HepG2 (cell line): ENCODE results near the gene WNK2. TPM values are rescaled to one million over a fixed set of nuclear protein-coding genes. Genes with fewer than 3 reads are reported as not detected.

ENCODE experiments used
- ATAC-seq: fragments of 200-7000 bp; cut with Tn5 transposase; 3 replicates; pipeline ENCODE4 v1.9.1; 2020; ENCODE audit warnings: mild to moderate bottlenecking, moderate library complexity
- BruUV-seq: library from RNA; stranded (reverse); fragments of 400-500 nt; replicated peaks from 2 replicates; lab custom pipeline; 2021; lab: Mats Ljungman, UMichigan
- CTCF ChIA-PET: fragments of 300-600 bp; formaldehyde crosslinking; extraction: SDS; loops from one replicate; lab custom pipeline; 2021; ENCODE audit warnings: low total read pairs, inconsistent platforms, low intra/inter-chr PET ratio; lab: Yijun Ruan, JAX
- POLR2A ChIA-PET: fragments of 350-600 bp; sonication (Branson Sonifier 250); formaldehyde crosslinking; loops from one replicate; lab custom pipeline; 2020; ENCODE audit warnings: antibody characterized with exemption, inconsistent platforms; lab: Yijun Ruan, JAX
- DNase-seq: peaks from one replicate; pipeline ENCODE4 v3.0.0-alpha.2; 2015; ENCODE audit warnings: low spot score
- FAIRE-seq: peaks from 3 replicates; lab custom pipeline; 2011; peaks lifted over from hg19 to GRCh38; lab: Jason Lieb, UNC
- H2AFZ ChIP-seq: one replicate; pipeline ENCODE4 v1.6.1; 2011; ENCODE audit warnings: low read length, inconsistent platforms
- H3K27ac ChIP-seq: fragments of 300-600 bp; 3 replicates; pipeline ENCODE4 v1.8.0; 2011; ENCODE audit warnings: mixed run types, mild to moderate bottlenecking, mixed read lengths, low read length, inconsistent platforms; ENCODE audit not compliant: insufficient read depth; ENCODE audit errors: extremely low read length
- H3K27me3 ChIP-seq, 2 experiments: fragments of 200-600 bp in 1 of 2; 2 replicates in 1 of 2; 3 replicates in 1 of 2; pipeline versions ENCODE4 v1.6.0 to v1.8.0; 2011; ENCODE audit warnings: low read length in 2 of 2, mild to moderate bottlenecking in 2 of 2, moderate library complexity in 2 of 2, inconsistent platforms in 1 of 2; ENCODE audit not compliant: insufficient read depth in 2 of 2, control insufficient read depth in 1 of 2
- H3K36me3 ChIP-seq, 2 experiments: fragments of 200-600 bp in 1 of 2; replicated peaks in 1 of 2; 2 replicates in 1 of 2; 3 replicates in 1 of 2; pipeline versions ENCODE4 v1.5.1 to v1.8.0; 2011; ENCODE audit warnings: low read length in 2 of 2, inconsistent platforms in 1 of 2; ENCODE audit not compliant: insufficient read depth in 2 of 2, control insufficient read depth in 1 of 2
- H3K4me1 ChIP-seq: 2 replicates; pipeline ENCODE4 v1.5.1; 2012; ENCODE audit warnings: low read length, inconsistent platforms; ENCODE audit not compliant: insufficient read depth
- H3K4me2 ChIP-seq: 2 replicates; pipeline ENCODE4 v1.6.0; 2011; ENCODE audit warnings: low read depth, low read length, inconsistent platforms
- H3K4me3 ChIP-seq, 3 experiments: fragments of 200-600 bp in 1 of 3; sonication (generic), shearing (Covaris generic) in 1 of 3; replicated peaks in 1 of 3; 2 replicates each; pipeline ENCODE4 v1.5.1; 2011 to 2016; ENCODE audit warnings: low read length in 3 of 3, inconsistent platforms in 2 of 3, low read depth in 2 of 3, mild to moderate bottlenecking in 2 of 3, control low read depth in 1 of 3, mixed read lengths in 1 of 3; ENCODE audit not compliant: insufficient read depth in 1 of 3
- H3K79me2 ChIP-seq: one replicate; pipeline ENCODE4 v1.6.1; 2011; ENCODE audit warnings: low read length, inconsistent platforms; ENCODE audit not compliant: insufficient read depth
- H3K9ac ChIP-seq: 2 replicates; pipeline ENCODE4 v1.6.0; 2011; ENCODE audit warnings: mild to moderate bottlenecking, low read depth, low read length, inconsistent platforms; ENCODE audit not compliant: insufficient read depth
- H3K9me3 ChIP-seq: 2 replicates; pipeline ENCODE4 v1.5.1; 2012; ENCODE audit warnings: mild to moderate bottlenecking, low read length
- H4K20me1 ChIP-seq: 2 replicates; pipeline ENCODE4 v1.6.0; 2011; ENCODE audit warnings: inconsistent platforms, mild to moderate bottlenecking, low read length, moderate library complexity; ENCODE audit not compliant: insufficient read depth
- ATF2 ChIP-seq: sonication (generic); formaldehyde crosslinking; IDR thresholded peaks from 2 replicates; pipeline ENCODE4 v1.4.0; 2020; ENCODE audit warnings: missing genetic modification reagents
- HNRNPLL ChIP-seq: fragments of 200-400 bp; formaldehyde crosslinking; IDR thresholded peaks from 2 replicates; pipeline ENCODE4 v1.6.1; 2017; ENCODE audit warnings: mild to moderate bottlenecking, low read depth, low read length; ENCODE audit not compliant: poor library complexity, severe bottlenecking
- PATZ1 ChIP-seq: sonication (generic); formaldehyde crosslinking; IDR thresholded peaks from 2 replicates; pipeline ENCODE4 v1.4.0; 2020; ENCODE audit warnings: missing genetic modification reagents
- PITX1 ChIP-seq: sonication (generic); formaldehyde crosslinking; IDR thresholded peaks from 2 replicates; pipeline ENCODE4 v1.5.1; 2020; ENCODE audit warnings: mild to moderate bottlenecking, missing genetic modification reagents
- RFX1 ChIP-seq: fragments of 450-650 bp; IDR thresholded peaks from 2 replicates; pipeline ENCODE4 v1.6.1; 2017
- RFX3 ChIP-seq: IDR thresholded peaks from 2 replicates; pipeline ENCODE4 v1.6.1; 2016; ENCODE audit warnings: missing biosample characterization, missing genetic modification reagents
- SRSF1 ChIP-seq: fragments of 200-400 bp; formaldehyde crosslinking; optimal IDR thresholded peaks from 2 replicates; pipeline ENCODE3; 2017; ENCODE audit warnings: mild to moderate bottlenecking, low read depth, low read length, moderate library complexity
- TEAD3 ChIP-seq: optimal IDR thresholded peaks from 2 replicates; pipeline ENCODE3; 2016; ENCODE audit warnings: borderline replicate concordance
- ZBTB7B ChIP-seq: sonication (generic); formaldehyde crosslinking; IDR thresholded peaks from 2 replicates; pipeline ENCODE4 v1.4.0; 2020; ENCODE audit warnings: missing genetic modification reagents
- ZNF274 ChIP-seq: sonication (generic); formaldehyde crosslinking; IDR thresholded peaks from 2 replicates; pipeline ENCODE4 v1.5.1; 2020; ENCODE audit warnings: mild to moderate bottlenecking, missing genetic modification reagents
- ZNF292 ChIP-seq: sonication (generic); formaldehyde crosslinking; IDR thresholded peaks from 2 replicates; pipeline ENCODE4 v1.8.1; 2022; ENCODE audit warnings: mild to moderate bottlenecking, low read depth, missing genetic modification reagents, borderline replicate concordance
- ZNF329 ChIP-seq: sonication (generic); formaldehyde crosslinking; IDR thresholded peaks from 2 replicates; pipeline ENCODE4 v1.9.0; 2021; ENCODE audit warnings: low read depth, mild to moderate bottlenecking, missing genetic modification reagents
- ZNF770 ChIP-seq: sonication (generic); formaldehyde crosslinking; IDR thresholded peaks from 2 replicates; pipeline ENCODE4 v1.5.0; 2020; ENCODE audit warnings: mild to moderate bottlenecking, missing genetic modification reagents
- WGBS: methylation state at CpG from one replicate; pipeline ENCODE4 v1.1.6; 2017; ENCODE audit warnings: low lambda C conversion rate; 5-methylcytosine and 5-hydroxymethylcytosine counted together
- in situ Hi-C: cut with HindIII; loops from 2 replicates; pipeline ENCODE4 v1.10.0; 2017; ENCODE audit warnings: low pct_unique_long_range_greater_than_20kb; ENCODE audit not compliant: extremely low pct_ligation_motif_present
- intact Hi-C: fragments of 100-400 bp; cut with micrococcal nuclease; formaldehyde crosslinking; loops from one replicate; pipeline ENCODE4 v1.10.0; 2022; ENCODE audit not compliant: unreplicated experiment
- polyA plus RNA-seq, 8 experiments: library from polyadenylated mRNA; depleted of rRNA in 3 of 8; stranded (reverse) in 7 of 8; unstranded in 1 of 8; fragments of >200 nt; fragmentation: Illumina TruSeq in 4 of 8; extraction: Trizol in 4 of 8; gene quantifications; 2 replicates each; pipeline versions ENCODE4 v1.2.1 to v1.2.3, GENCODE V29; 2011 to 2016; ENCODE audit warnings: low read depth in 4 of 8, missing spikeins in 1 of 8, mixed read lengths in 1 of 8; ENCODE audit not compliant: insufficient read depth in 1 of 8
- total RNA-seq, 5 experiments: library from RNA; depleted of rRNA; stranded (reverse); fragments of >200 nt; fragmentation: Illumina TruSeq; extraction: Trizol; gene quantifications; 2 replicates each; pipeline ENCODE4 v1.2.3, GENCODE V29; 2016; ENCODE audit warnings: low read depth in 1 of 5

WNK2 gene
- total and polyA plus RNA-seq, 2 of the 13 experiments (the other 11 are each of a cell fraction or from before 2014, with no cell fraction given): 10.5 to 12.0 TPM

- TF ChIP-seq ATF2 (CRISPR knock-in tag) (no peak), PITX1 (CRISPR knock-in tag) (peak; percentile 19; the same call in 1 of the 2 replicates), ZNF329 (peak; percentile 49; the same call in 1 of the 2 replicates), ZNF770 (peak; percentile 54; the same call in 1 of the 2 replicates), ZNF292 (CRISPR knock-in tag) (0 out of 2 replicates have a peak, but pooled peaks have one; percentile 28)
Measured at GRCh38 chr9:93204470-93205043, 20.6 kb downstream of the WNK2 start (continued).

- Histone ChIP-seq H3K27me3 (no peaks in the 10 kb centered on the region), H3K4me2 (peak overlapping the region; percentile 95), H2AFZ (no peak overlapping the region), H3K9me3 (no peaks in the 10 kb centered on the region), H3K79me2 (peaks cover 84% of the 10 kb centered on the region), H4K20me1 (peaks cover 9% of the 10 kb centered on the region; the same call in 1 of the 2 replicates), H3K9ac (peak overlapping the region; percentile 93; the same call in 1 of the 2 replicates), H3K27ac (peak overlapping the region; percentile 95), H3K36me3 (no peaks in the 10 kb centered on the region), H3K4me3 (peak overlapping the region in 1 of 3 experiments; percentile 77; a peak in 2 of 6 replicates), H3K4me1 (peaks cover 99% of the 10 kb centered on the region)
- WGBS: 19% methylated on average over 4 of the region's 14 CpGs
- DNase-seq: peak; percentile 48
- intact Hi-C loops: no loop called here
- no peak for ATAC-seq
- in situ Hi-C loops: no loop called here
- no TSS peak for BruUV-seq
- ChIA-PET CTCF (no interaction called here), POLR2A (interaction anchor here (0.7 to 1.0 kb wide), 2 partner anchors 9 to 94 kb away, joined by 3 to 7 read pairs; no protein-coding TSS in a partner anchor)
- peak; percentile 37 for FAIRE-seq
- peak; percentile 19; the same call in 1 of the 2 replicates for TF ChIP-seq ZNF329
- peak; percentile 25; the same call in 1 of the 2 replicates for TF ChIP-seq ZNF274 (CRISPR knock-in tag)
- no peak for TF ChIP-seq ZBTB7B (CRISPR knock-in tag)
- TF ChIP-seq TEAD3 (CRISPR knock-in tag): peak; percentile 6
- TF ChIP-seq RFX1: peak; percentile 62; the same call in 1 of the 2 replicates
- peak; percentile 74 for TF ChIP-seq RFX3 (CRISPR knock-in tag)
- TF ChIP-seq SRSF1: peak; percentile 78
- TF ChIP-seq HNRNPLL: peak; percentile 25
- peak; percentile 71 for TF ChIP-seq PATZ1 (CRISPR knock-in tag)
Measured at GRCh38 chr9:93205045-93205768, 21.3 kb downstream of the WNK2 start.
